T-helper 22 cell (primary cell): ENCODE data around the gene KL.

Source experiments
- DNase-seq: peaks from one replicate; pipeline ENCODE4 v3.0.0-alpha.2; 2020; ENCODE audit warnings: low read depth

Gene KL

DNA sequence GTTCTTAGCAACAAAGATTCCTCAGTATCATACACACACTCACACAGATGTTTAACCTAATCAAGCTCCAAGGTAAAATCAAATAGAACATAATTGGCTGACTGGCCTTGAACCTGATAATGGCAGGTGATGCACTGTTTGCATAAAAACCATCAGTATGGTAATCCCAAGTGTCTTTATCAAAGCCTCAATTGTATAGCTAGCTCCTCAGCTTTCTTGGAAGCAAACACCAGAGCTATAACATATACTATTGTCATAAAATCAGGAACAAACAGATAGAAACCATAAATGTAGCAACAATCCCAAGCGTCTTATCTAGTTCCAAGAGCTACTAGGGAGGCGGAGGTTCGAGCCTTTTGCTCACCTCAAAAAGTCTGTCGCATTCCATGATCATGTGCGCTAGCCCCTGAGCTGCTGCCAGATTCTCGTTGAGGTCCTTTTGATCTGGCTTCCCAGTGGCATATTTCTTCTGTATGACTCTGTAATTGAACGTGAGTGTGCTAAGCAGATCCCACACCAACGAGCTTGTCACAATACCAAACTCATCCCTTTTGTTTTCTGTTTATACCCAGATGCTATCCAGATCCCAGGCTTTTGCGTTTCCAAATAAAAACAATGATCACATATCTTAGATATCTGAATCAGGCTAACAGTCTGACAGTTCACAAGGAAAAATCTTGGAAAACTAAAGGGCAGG is 95.3 kb downstream of the KL start:
- DNase-seq = no peak

DNA sequence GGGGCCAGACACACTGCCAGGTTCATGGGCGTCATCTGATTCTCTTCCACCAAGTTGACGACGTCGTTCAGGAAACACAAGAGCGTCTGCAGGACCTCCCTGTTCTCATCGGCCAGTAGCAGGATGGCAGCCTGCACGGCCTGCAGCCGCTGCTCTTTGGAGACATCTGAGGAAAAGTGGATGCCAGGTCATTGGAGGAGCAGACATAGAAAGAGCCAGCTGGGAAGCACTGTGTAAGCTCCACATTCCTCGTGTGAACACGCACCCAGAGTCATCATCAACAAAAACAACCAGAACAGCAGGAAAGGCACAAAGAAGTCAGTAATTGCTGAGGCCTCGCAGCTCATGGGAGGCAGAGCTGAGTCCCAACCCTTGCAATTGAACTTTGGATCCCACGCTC is 96.5 kb downstream of the KL start:
- no peak for DNase-seq

DNA sequence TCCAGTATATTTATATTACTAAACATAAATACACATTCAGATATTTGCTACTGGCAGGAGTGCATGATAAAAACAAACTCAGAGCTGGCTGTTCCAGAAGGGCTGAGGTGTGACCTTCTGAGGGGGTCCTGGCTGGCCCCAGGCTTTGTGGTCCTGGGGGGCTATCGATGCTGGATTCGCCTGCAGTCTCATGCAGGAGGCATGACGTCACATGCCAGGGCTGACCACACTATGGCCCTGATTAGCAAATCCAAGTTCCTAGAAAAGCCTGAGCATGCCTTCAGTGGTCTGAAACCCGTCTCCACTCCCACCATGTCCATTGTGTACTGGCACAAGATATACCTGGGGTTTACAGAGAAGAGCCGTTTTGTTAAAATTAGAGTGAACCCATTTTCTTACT is 97.9 kb downstream of the KL start:
- DNase-seq = no peak

DNA sequence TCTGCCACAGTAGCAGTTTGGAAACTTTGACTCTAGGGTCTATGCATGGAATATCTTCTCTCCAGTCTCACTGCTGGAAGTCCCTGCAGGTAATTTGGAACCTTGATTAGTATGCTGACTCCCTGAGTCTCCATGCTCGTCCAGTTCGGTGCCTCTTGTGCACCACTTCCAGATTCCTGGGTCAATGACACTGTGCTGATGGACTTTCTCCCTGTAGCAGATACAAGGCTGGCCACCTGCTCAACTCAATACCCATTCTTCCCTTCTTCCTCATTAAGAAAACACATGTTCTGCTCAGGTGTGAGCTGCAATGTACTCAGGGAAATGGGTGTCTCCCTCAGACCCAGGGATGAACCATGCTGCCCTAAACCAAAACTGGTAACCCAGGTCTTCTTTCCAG is 99.1 kb downstream of the KL start:
- DNase-seq = no peak
